H9 (cell line): ENCODE results near the gene LGALS9. TPM values are rescaled to one million over a fixed set of nuclear protein-coding genes. Genes with fewer than 3 reads are reported as not detected.

Source experiments
- DNase-seq: peaks from one replicate; pipeline ENCODE4 v3.0.0-alpha.2; 2017
- H2AFZ ChIP-seq: one replicate; pipeline ENCODE4 v1.6.1; 2013; ENCODE audit warnings: mild to moderate bottlenecking, low read length, control low read depth, moderate library complexity
- H2AK5ac ChIP-seq: 2 replicates; pipeline ENCODE4 v1.6.1; 2013; ENCODE audit warnings: low read length, control low read depth, mixed read lengths; ENCODE audit not compliant: insufficient read length
- H2BK120ac ChIP-seq: one replicate; pipeline ENCODE4 v1.6.1; 2013; ENCODE audit warnings: low read depth, mild to moderate bottlenecking, low read length, control low read depth, inconsistent platforms; ENCODE audit not compliant: poor library complexity, severe bottlenecking
- H2BK12ac ChIP-seq: 2 replicates; pipeline ENCODE4 v1.6.1; 2013; ENCODE audit warnings: low read length, control low read depth, mixed read lengths, low read depth; ENCODE audit not compliant: insufficient read length
- H2BK15ac ChIP-seq: 2 replicates; pipeline ENCODE4 v1.6.1; 2013; ENCODE audit warnings: low read depth, low read length, control low read depth
- H2BK20ac ChIP-seq: one replicate; pipeline ENCODE4 v1.6.1; 2013; ENCODE audit warnings: low read depth, mild to moderate bottlenecking, low read length, control low read depth, inconsistent platforms; ENCODE audit not compliant: poor library complexity, severe bottlenecking
- H2BK5ac ChIP-seq: 2 replicates; pipeline ENCODE4 v1.6.1; 2013; ENCODE audit warnings: low read length, control low read depth, mixed read lengths; ENCODE audit not compliant: insufficient read length
- H3K14ac ChIP-seq: 2 replicates; pipeline ENCODE4 v1.6.1; 2013; ENCODE audit warnings: low read length, control low read depth; ENCODE audit not compliant: insufficient read depth
- H3K18ac ChIP-seq: 2 replicates; pipeline ENCODE4 v1.6.1; 2013; ENCODE audit warnings: low read depth, mild to moderate bottlenecking, mixed read lengths, low read length, control low read depth; ENCODE audit not compliant: insufficient read length
- H3K23ac ChIP-seq: 2 replicates; pipeline ENCODE4 v1.6.1; 2013; ENCODE audit warnings: low read length, control low read depth, mixed read lengths, low read depth; ENCODE audit not compliant: insufficient read length
- H3K23me2 ChIP-seq: 2 replicates; pipeline ENCODE4 v1.6.1; 2013; ENCODE audit warnings: low read depth, mild to moderate bottlenecking, mixed read lengths, low read length, control low read depth; ENCODE audit not compliant: insufficient read length, poor library complexity, severe bottlenecking
- H3K27ac ChIP-seq: 2 replicates; pipeline ENCODE4 v1.5.1; 2013; ENCODE audit warnings: low read length, control low read depth, mixed read lengths, low read depth; ENCODE audit not compliant: insufficient read length
- H3K27me3 ChIP-seq: 2 replicates; pipeline ENCODE4 v1.6.1; 2013; ENCODE audit warnings: low read length, control low read depth, inconsistent platforms; ENCODE audit not compliant: insufficient read depth
- H3K4ac ChIP-seq: 2 replicates; pipeline ENCODE4 v1.6.1; 2013; ENCODE audit warnings: low read depth, mild to moderate bottlenecking, control low read depth, inconsistent platforms, low read length, moderate library complexity
- H3K4me1 ChIP-seq: 2 replicates; pipeline ENCODE4 v1.6.1; 2013; ENCODE audit warnings: low read length, control low read depth, inconsistent platforms; ENCODE audit not compliant: insufficient read depth
- H3K4me2 ChIP-seq: 2 replicates; pipeline ENCODE4 v1.6.1; 2013; ENCODE audit warnings: low read length, control low read depth, mixed read lengths; ENCODE audit not compliant: insufficient read length, insufficient read depth
- H3K56ac ChIP-seq: 2 replicates; pipeline ENCODE4 v1.6.1; 2013; ENCODE audit warnings: low read depth, mild to moderate bottlenecking, mixed read lengths, low read length, control low read depth; ENCODE audit not compliant: insufficient read length
- H3K79me1 ChIP-seq: 2 replicates; pipeline ENCODE4 v1.6.1; 2013; ENCODE audit warnings: low read depth, mild to moderate bottlenecking, moderate library complexity, low read length, control low read depth, inconsistent platforms; ENCODE audit not compliant: insufficient read depth, poor library complexity, severe bottlenecking
- H3K79me2 ChIP-seq: 2 replicates; pipeline ENCODE4 v1.6.1; 2013; ENCODE audit warnings: low read length, control low read depth, inconsistent platforms; ENCODE audit not compliant: insufficient read depth
- H3K9ac ChIP-seq: 2 replicates; pipeline ENCODE4 v1.6.1; 2013; ENCODE audit warnings: low read length, control low read depth, mixed read lengths; ENCODE audit not compliant: insufficient read length; ENCODE audit errors: extremely low read depth
- H3K9me3 ChIP-seq: one replicate; pipeline ENCODE4 v1.6.1; 2013; ENCODE audit warnings: low read depth, low read length, inconsistent platforms; ENCODE audit not compliant: control insufficient read depth
- H3T11ph ChIP-seq: one replicate; pipeline ENCODE4 v1.6.1; 2013; ENCODE audit warnings: mild to moderate bottlenecking, low read length, control low read depth, inconsistent platforms
- H4K20me1 ChIP-seq: one replicate; pipeline ENCODE4 v1.6.1; 2013; ENCODE audit not compliant: control insufficient read depth, insufficient read length, insufficient read depth
- H4K5ac ChIP-seq: 2 replicates; pipeline ENCODE4 v1.6.1; 2013; ENCODE audit warnings: low read depth, mild to moderate bottlenecking, mixed read lengths, low read length, control low read depth; ENCODE audit not compliant: insufficient read length
- H4K8ac ChIP-seq: replicated peaks from 2 replicates; pipeline ENCODE4 v1.6.1; 2013; ENCODE audit warnings: low read length, control low read depth, mixed read lengths, low read depth; ENCODE audit not compliant: insufficient read length
- H4K91ac ChIP-seq: 2 replicates; pipeline ENCODE4 v1.6.1; 2013; ENCODE audit warnings: low read depth, mild to moderate bottlenecking, moderate library complexity, mixed read lengths, low read length, control low read depth; ENCODE audit not compliant: insufficient read length
- H3K27ac Mint-ChIP-seq, 3 experiments: 2 replicates in 2 of 3; 3 replicates in 1 of 3; pipeline ENCODE4 v1.8.0; 2020 to 2021; ENCODE audit warnings: mixed read lengths in 3 of 3, mild to moderate bottlenecking in 1 of 3, moderate library complexity in 1 of 3
- H3K27me3 Mint-ChIP-seq: 2 replicates; pipeline ENCODE4 v1.8.0; 2021; ENCODE audit warnings: low read depth, mild to moderate bottlenecking, moderate library complexity, mixed read lengths
- H3K36me3 Mint-ChIP-seq, 3 experiments: 2 replicates in 2 of 3; 3 replicates in 1 of 3; pipeline ENCODE4 v1.8.0; 2020 to 2021; ENCODE audit warnings: low read depth in 3 of 3, mixed read lengths in 3 of 3; ENCODE audit not compliant: insufficient read depth in 1 of 3
- H3K4me1 Mint-ChIP-seq, 2 experiments: 2 replicates each; pipeline ENCODE4 v1.8.0; 2020; ENCODE audit warnings: mixed read lengths in 2 of 2
- H3K4me3 Mint-ChIP-seq, 2 experiments: 2 replicates in 1 of 2; 3 replicates in 1 of 2; pipeline ENCODE4 v1.8.0; 2020 to 2021; ENCODE audit warnings: mild to moderate bottlenecking in 2 of 2, mixed read lengths in 2 of 2, moderate library complexity in 1 of 2
- H3K9me3 Mint-ChIP-seq, 2 experiments: 2 replicates in 1 of 2; 3 replicates in 1 of 2; pipeline ENCODE4 v1.8.0; 2020; ENCODE audit warnings: mild to moderate bottlenecking in 2 of 2, mixed read lengths in 2 of 2, moderate library complexity in 1 of 2
- WGBS: extraction: QIAGEN DNeasy Blood & Tissue Kit; methylation state at CpG from one replicate; pipeline ENCODE4 v1.1.7; 2013; ENCODE audit warnings: missing lambda C conversion rate, low lambda C conversion rate, mixed read lengths; ENCODE audit not compliant: insufficient read length; ENCODE audit errors: extremely low coverage; 5-methylcytosine and 5-hydroxymethylcytosine counted together
- total RNA-seq: library from RNA; stranded (reverse); gene quantifications from 2 replicates; pipeline ENCODE4 v1.2.1, GENCODE V29; 2021
- TF ChIP-seq, protein P1 (sequence below): fragments of 200-600 bp; sonication (generic); conservative IDR thresholded peaks from 3 replicates; pipeline ENCODE4 v1.8.0; 2021; ENCODE audit warnings: antibody characterized with exemption, mild to moderate bottlenecking

The LGALS9 gene
- total RNA-seq, 1 experiment from 2014 or later, result 2.5 TPM

DNA sequence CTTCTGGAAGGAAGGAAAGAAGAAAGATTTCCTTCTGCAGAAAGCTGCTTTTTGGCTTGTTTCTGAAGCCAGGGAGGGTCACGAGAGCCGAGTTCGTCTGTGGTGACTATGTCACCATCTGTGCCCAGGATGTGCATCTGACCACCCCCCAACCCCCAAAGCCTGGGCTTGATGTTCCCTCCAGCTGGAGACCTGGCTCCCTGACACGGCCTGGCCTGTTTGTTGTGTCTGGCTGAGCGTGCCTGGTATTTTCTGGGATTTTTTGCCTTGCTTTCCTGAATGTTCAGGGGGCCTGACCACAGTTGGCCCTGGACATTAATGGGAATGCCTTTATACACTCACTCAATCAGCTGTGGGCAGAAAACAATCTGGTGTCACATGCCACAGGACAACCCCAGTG, 38.9 kb downstream of the LGALS9 start:
- no peaks in the 10 kb centered on the region for H3K36me3 Mint-ChIP-seq
- TF ChIP-seq, protein P1, sequence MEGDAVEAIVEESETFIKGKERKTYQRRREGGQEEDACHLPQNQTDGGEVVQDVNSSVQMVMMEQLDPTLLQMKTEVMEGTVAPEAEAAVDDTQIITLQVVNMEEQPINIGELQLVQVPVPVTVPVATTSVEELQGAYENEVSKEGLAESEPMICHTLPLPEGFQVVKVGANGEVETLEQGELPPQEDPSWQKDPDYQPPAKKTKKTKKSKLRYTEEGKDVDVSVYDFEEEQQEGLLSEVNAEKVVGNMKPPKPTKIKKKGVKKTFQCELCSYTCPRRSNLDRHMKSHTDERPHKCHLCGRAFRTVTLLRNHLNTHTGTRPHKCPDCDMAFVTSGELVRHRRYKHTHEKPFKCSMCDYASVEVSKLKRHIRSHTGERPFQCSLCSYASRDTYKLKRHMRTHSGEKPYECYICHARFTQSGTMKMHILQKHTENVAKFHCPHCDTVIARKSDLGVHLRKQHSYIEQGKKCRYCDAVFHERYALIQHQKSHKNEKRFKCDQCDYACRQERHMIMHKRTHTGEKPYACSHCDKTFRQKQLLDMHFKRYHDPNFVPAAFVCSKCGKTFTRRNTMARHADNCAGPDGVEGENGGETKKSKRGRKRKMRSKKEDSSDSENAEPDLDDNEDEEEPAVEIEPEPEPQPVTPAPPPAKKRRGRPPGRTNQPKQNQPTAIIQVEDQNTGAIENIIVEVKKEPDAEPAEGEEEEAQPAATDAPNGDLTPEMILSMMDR, result no peak
- peak; percentile 18 for DNase-seq

More for the DNA sequence above, 38.9 kb downstream of the LGALS9 start:
- Histone ChIP-seq H4K20me1 (no peaks in the 10 kb centered on the region), H2BK20ac (no peak overlapping the region), H3K9ac (no peak overlapping the region), H4K5ac (no peak overlapping the region), H4K91ac (no peak overlapping the region), H3K4me2 (no peak overlapping the region), H3K23me2 (no peaks in the 10 kb centered on the region), H4K8ac (no peak overlapping the region), H2AFZ (no peak overlapping the region), H3K56ac (no peak overlapping the region), H3K79me2 (no peaks in the 10 kb centered on the region), H3K23ac (no peak overlapping the region), H3K4ac (no peak overlapping the region), H2BK12ac (no peak overlapping the region), H2BK5ac (no peak overlapping the region), H2BK15ac (no peak overlapping the region), H3K18ac (no peak overlapping the region), H3K14ac (no peak overlapping the region), H3K27me3 (no peaks in the 10 kb centered on the region), H2AK5ac (no peak overlapping the region), H3K79me1 (no peaks in the 10 kb centered on the region), H3K27ac (no peak overlapping the region), H3K9me3 (no peaks in the 10 kb centered on the region), H2BK120ac (no peak overlapping the region), H3T11ph (no peak overlapping the region), H3K4me1 (no peaks in the 10 kb centered on the region)
- no peaks in the 10 kb centered on the region; a peak in 1 of 5 replicates for H3K9me3 Mint-ChIP-seq
- WGBS, result no CpG with 5 or more reads among the region's 5 CpGs
- no peaks in the 10 kb centered on the region; the same call in 1 of the 2 replicates for H3K27me3 Mint-ChIP-seq
- no peak overlapping the region for H3K4me3 Mint-ChIP-seq
- no peaks in the 10 kb centered on the region for H3K4me1 Mint-ChIP-seq
- H3K27ac Mint-ChIP-seq, result no peak overlapping the region
